ENCODE results near the gene ITSN1.
A peak's percentile ranks its signal among the peaks of the same experiment; 100 is the strongest.

ITSN1 gene

DNA sequence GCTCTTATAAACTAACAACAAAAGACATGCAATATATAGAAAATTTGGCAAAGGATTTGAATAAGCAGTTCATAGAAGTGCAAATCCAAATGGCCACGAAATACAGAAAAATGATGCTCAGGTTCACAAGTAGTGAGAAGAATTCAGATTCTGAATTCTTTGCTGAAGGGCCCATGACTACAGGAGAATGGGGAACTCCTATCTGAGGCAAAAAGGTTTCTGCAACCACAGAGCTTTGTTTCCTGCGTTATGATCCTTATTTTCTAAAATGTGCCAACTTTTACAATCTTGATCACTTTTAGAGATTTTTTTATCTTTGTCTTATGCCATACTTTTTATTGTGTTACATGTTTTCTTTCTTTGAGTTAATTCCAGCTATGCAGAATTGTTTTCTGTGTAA, 91.3 kb downstream of the ITSN1 start:
- ATAC-seq, result no peak
- no peak for TF ChIP-seq GLIS3 (CRISPR knock-in tag; IDR thresholded peaks at IDR 0.05)
- no peak for TF ChIP-seq ARNTL (CRISPR knock-in tag; IDR thresholded peaks at IDR 0.05; ENCODE audit: borderline replicate concordance, low read depth)

- 0 out of 3 replicates have a peak, but pooled peaks have one; percentile 21 for ATAC-seq
- no peak for TF ChIP-seq ZC3H10 (CRISPR knock-in tag; IDR thresholded peaks at IDR 0.05)
- no peak for TF ChIP-seq TOX (CRISPR knock-in tag; IDR thresholded peaks at IDR 0.05; ENCODE audit: borderline replicate concordance)
- TF ChIP-seq SNAI2 (CRISPR knock-in tag; IDR thresholded peaks at IDR 0.05), result no peak
- TF ChIP-seq ZNF565 (CRISPR knock-in tag; conservative IDR thresholded peaks at IDR 0.05; ENCODE audit: low read depth), result no peak
- TF ChIP-seq RARB (CRISPR knock-in tag; IDR thresholded peaks at IDR 0.05), result no peak
- no peak for TF ChIP-seq ZFP3 (CRISPR knock-in tag; IDR thresholded peaks at IDR 0.05)
- TF ChIP-seq, protein P1, sequence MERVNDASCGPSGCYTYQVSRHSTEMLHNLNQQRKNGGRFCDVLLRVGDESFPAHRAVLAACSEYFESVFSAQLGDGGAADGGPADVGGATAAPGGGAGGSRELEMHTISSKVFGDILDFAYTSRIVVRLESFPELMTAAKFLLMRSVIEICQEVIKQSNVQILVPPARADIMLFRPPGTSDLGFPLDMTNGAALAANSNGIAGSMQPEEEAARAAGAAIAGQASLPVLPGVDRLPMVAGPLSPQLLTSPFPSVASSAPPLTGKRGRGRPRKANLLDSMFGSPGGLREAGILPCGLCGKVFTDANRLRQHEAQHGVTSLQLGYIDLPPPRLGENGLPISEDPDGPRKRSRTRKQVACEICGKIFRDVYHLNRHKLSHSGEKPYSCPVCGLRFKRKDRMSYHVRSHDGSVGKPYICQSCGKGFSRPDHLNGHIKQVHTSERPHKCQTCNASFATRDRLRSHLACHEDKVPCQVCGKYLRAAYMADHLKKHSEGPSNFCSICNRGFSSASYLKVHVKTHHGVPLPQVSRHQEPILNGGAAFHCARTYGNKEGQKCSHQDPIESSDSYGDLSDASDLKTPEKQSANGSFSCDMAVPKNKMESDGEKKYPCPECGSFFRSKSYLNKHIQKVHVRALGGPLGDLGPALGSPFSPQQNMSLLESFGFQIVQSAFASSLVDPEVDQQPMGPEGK (CRISPR knock-in tag; IDR thresholded peaks at IDR 0.05; ENCODE audit: borderline replicate concordance), result no peak
- TF ChIP-seq OSR1 (CRISPR knock-in tag; IDR thresholded peaks at IDR 0.05), result no peak
- TF ChIP-seq, protein P2, sequence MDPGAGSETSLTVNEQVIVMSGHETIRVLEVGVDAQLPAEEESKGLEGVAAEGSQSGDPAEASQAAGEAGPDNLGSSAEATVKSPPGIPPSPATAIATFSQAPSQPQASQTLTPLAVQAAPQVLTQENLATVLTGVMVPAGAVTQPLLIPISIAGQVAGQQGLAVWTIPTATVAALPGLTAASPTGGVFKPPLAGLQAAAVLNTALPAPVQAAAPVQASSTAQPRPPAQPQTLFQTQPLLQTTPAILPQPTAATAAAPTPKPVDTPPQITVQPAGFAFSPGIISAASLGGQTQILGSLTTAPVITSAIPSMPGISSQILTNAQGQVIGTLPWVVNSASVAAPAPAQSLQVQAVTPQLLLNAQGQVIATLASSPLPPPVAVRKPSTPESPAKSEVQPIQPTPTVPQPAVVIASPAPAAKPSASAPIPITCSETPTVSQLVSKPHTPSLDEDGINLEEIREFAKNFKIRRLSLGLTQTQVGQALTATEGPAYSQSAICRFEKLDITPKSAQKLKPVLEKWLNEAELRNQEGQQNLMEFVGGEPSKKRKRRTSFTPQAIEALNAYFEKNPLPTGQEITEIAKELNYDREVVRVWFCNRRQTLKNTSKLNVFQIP (CRISPR knock-in tag; IDR thresholded peaks at IDR 0.05; ENCODE audit: borderline replicate concordance, low read depth), result no peak
- TF ChIP-seq ZNF8 (CRISPR knock-in tag; IDR thresholded peaks at IDR 0.05), result no peak
- no peak for TF ChIP-seq TCF4 (CRISPR knock-in tag; IDR thresholded peaks at IDR 0.05; ENCODE audit: borderline replicate concordance)
- TF ChIP-seq GLIS3 (CRISPR knock-in tag; IDR thresholded peaks at IDR 0.05), result no peak
- no peak for TF ChIP-seq ESRRG (CRISPR knock-in tag; IDR thresholded peaks at IDR 0.05)
These were observed 92.0 kb downstream of the ITSN1 start for GRCh38 chr21:33734291-33734690.

DNA sequence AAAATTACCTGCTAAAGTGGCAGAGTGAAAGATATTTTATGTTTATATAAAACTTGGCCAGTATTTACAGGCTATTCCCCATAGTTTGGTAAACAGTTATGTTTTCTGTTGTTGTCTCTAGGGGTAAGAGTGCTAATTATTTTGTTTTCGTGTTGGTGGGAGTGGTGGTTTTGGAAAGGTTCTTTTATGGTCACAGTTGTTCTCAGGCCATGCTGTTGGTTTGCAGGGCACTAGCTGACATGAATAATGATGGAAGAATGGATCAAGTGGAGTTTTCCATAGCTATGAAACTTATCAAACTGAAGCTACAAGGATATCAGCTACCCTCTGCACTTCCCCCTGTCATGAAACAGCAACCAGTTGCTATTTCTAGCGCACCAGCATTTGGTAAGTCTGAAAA, 92.5 kb downstream of the ITSN1 start:
- ATAC-seq, result no peak

More for the DNA sequence above, 92.5 kb downstream of the ITSN1 start:
- no peak for TF ChIP-seq BACH2 (CRISPR knock-in tag; IDR thresholded peaks at IDR 0.05; ENCODE audit: borderline replicate concordance)
- TF ChIP-seq, protein P3, sequence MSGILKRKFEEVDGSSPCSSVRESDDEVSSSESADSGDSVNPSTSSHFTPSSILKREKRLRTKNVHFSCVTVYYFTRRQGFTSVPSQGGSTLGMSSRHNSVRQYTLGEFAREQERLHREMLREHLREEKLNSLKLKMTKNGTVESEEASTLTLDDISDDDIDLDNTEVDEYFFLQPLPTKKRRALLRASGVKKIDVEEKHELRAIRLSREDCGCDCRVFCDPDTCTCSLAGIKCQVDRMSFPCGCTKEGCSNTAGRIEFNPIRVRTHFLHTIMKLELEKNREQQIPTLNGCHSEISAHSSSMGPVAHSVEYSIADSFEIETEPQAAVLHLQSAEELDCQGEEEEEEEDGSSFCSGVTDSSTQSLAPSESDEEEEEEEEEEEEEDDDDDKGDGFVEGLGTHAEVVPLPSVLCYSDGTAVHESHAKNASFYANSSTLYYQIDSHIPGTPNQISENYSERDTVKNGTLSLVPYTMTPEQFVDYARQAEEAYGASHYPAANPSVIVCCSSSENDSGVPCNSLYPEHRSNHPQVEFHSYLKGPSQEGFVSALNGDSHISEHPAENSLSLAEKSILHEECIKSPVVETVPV (CRISPR knock-in tag; IDR thresholded peaks at IDR 0.05), result no peak
- TF ChIP-seq ZNF565 (CRISPR knock-in tag; conservative IDR thresholded peaks at IDR 0.05; ENCODE audit: low read depth), result no peak
- TF ChIP-seq TSHZ2 (CRISPR knock-in tag; IDR thresholded peaks at IDR 0.05), result no peak
- TF ChIP-seq ZNF8 (CRISPR knock-in tag; IDR thresholded peaks at IDR 0.05), result no peak
- no peak for TF ChIP-seq ZC3H10 (CRISPR knock-in tag; IDR thresholded peaks at IDR 0.05)
- TF ChIP-seq ARNTL (CRISPR knock-in tag; IDR thresholded peaks at IDR 0.05; ENCODE audit: borderline replicate concordance, low read depth), result no peak
- TF ChIP-seq ZFP3 (CRISPR knock-in tag; IDR thresholded peaks at IDR 0.05), result no peak
- no peak for TF ChIP-seq CSDC2 (CRISPR knock-in tag; IDR thresholded peaks at IDR 0.05)
- no peak for TF ChIP-seq ISL1 (CRISPR knock-in tag; IDR thresholded peaks at IDR 0.05)
- TF ChIP-seq SNAI2 (CRISPR knock-in tag; IDR thresholded peaks at IDR 0.05), result no peak
- TF ChIP-seq, protein P1 (CRISPR knock-in tag; IDR thresholded peaks at IDR 0.05; ENCODE audit: borderline replicate concordance), result no peak
- no peak for TF ChIP-seq ESRRG (CRISPR knock-in tag; IDR thresholded peaks at IDR 0.05)
- TF ChIP-seq OSR1 (CRISPR knock-in tag; IDR thresholded peaks at IDR 0.05), result no peak
- no peak for TF ChIP-seq GLIS3 (CRISPR knock-in tag; IDR thresholded peaks at IDR 0.05)
- TF ChIP-seq ZNF70 (CRISPR knock-in tag; IDR thresholded peaks at IDR 0.05), result no peak
